Ascending aorta (tissue), 2 donors: ENCODE results near the gene P2RY11. TPM values are rescaled to one million over a fixed set of nuclear protein-coding genes. Genes with fewer than 3 reads are reported as not detected.

ENCODE experiments used
- DNase-seq, 2 donors: peaks; one replicate each; pipeline ENCODE4 v3.0.0-alpha.2; 2019; ENCODE audit warnings: low spot score in 2 of 2
- H3K27ac ChIP-seq, 2 donors: fragments of 200-600 bp; sonication (generic); one replicate each; pipeline ENCODE4 v1.5.1; 2016 to 2017; ENCODE audit warnings: mild to moderate bottlenecking in 1 of 2
- H3K27me3 ChIP-seq: fragments of 200-600 bp; sonication (generic); one replicate; pipeline ENCODE4 v1.5.1; 2017
- H3K36me3 ChIP-seq, 2 donors: fragments of 200-600 bp; sonication (generic); one replicate each; pipeline ENCODE4 v1.5.1; 2016
- H3K4me1 ChIP-seq, 2 donors: fragments of 200-600 bp; sonication (generic); one replicate each; pipeline ENCODE4 v1.5.1; 2016 to 2017; ENCODE audit warnings: mild to moderate bottlenecking in 1 of 2
- H3K4me3 ChIP-seq, 2 donors: fragments of 200-600 bp; sonication (generic); one replicate each; pipeline ENCODE4 v1.5.1; 2016 to 2017; ENCODE audit warnings: mild to moderate bottlenecking in 1 of 2
- H3K9me3 ChIP-seq, 2 donors: fragments of 200-600 bp; sonication (generic); one replicate each; pipeline ENCODE4 v1.5.1; 2016
- intact Hi-C: fragments of 100-400 bp; cut with DNase I; formaldehyde crosslinking; loops from one replicate; pipeline ENCODE4 v1.15.1; 2023
- total RNA-seq: library from RNA; depleted of rRNA; stranded (reverse); fragments of >200 nt; gene quantifications from one replicate; pipeline ENCODE4 v1.1.0, GENCODE V29; 2016
- TF ChIP-seq, protein P1 (sequence below), 3 experiments: fragments of 200-600 bp in 2 of 3; fragments of 450-650 bp in 1 of 3; sonication (generic) in 2 of 3; IDR thresholded peaks; one replicate each; pipeline ENCODE4 v1.5.1; 2016 to 2019; ENCODE audit warnings: antibody characterized with exemption in 3 of 3, mild to moderate bottlenecking in 1 of 3, moderate library complexity in 1 of 3

The P2RY11 gene
- total RNA-seq, 1 donor from 2014 or later, result 10.5 TPM

DNA sequence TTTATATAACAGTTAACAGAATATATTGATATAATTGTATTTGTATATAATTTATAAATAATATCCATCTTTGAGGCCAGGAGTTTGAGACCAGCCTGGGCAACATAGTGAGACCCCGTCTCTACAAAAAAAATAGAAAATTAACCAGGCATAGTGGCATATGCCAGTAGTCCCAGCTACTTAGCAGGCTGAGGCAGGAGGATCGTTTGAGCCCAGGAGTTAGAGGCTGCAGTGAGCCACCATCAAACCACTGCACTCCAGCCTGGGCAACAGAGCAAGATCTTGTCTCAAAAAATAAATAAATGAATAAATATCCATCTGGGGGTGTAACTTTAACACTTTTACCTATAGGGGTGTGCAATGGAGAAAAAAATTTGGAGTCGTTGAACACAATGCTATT is 26.7 kb upstream of the P2RY11 start:
- no peaks in the 10 kb centered on the region for H3K9me3 ChIP-seq
- intact Hi-C loops, result no loop called here
- TF ChIP-seq, protein P1, sequence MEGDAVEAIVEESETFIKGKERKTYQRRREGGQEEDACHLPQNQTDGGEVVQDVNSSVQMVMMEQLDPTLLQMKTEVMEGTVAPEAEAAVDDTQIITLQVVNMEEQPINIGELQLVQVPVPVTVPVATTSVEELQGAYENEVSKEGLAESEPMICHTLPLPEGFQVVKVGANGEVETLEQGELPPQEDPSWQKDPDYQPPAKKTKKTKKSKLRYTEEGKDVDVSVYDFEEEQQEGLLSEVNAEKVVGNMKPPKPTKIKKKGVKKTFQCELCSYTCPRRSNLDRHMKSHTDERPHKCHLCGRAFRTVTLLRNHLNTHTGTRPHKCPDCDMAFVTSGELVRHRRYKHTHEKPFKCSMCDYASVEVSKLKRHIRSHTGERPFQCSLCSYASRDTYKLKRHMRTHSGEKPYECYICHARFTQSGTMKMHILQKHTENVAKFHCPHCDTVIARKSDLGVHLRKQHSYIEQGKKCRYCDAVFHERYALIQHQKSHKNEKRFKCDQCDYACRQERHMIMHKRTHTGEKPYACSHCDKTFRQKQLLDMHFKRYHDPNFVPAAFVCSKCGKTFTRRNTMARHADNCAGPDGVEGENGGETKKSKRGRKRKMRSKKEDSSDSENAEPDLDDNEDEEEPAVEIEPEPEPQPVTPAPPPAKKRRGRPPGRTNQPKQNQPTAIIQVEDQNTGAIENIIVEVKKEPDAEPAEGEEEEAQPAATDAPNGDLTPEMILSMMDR (IDR thresholded peaks at IDR 0.05), result no peak
- no peaks in the 10 kb centered on the region for H3K4me1 ChIP-seq
- H3K4me3 ChIP-seq, result no peak overlapping the region
- H3K27ac ChIP-seq, result no peak overlapping the region
- DNase-seq, result no peak
- H3K36me3 ChIP-seq, result peaks cover 0 to 10% of the 10 kb centered on the region in 2 donors
- H3K27me3 ChIP-seq, result no peaks in the 10 kb centered on the region

DNA sequence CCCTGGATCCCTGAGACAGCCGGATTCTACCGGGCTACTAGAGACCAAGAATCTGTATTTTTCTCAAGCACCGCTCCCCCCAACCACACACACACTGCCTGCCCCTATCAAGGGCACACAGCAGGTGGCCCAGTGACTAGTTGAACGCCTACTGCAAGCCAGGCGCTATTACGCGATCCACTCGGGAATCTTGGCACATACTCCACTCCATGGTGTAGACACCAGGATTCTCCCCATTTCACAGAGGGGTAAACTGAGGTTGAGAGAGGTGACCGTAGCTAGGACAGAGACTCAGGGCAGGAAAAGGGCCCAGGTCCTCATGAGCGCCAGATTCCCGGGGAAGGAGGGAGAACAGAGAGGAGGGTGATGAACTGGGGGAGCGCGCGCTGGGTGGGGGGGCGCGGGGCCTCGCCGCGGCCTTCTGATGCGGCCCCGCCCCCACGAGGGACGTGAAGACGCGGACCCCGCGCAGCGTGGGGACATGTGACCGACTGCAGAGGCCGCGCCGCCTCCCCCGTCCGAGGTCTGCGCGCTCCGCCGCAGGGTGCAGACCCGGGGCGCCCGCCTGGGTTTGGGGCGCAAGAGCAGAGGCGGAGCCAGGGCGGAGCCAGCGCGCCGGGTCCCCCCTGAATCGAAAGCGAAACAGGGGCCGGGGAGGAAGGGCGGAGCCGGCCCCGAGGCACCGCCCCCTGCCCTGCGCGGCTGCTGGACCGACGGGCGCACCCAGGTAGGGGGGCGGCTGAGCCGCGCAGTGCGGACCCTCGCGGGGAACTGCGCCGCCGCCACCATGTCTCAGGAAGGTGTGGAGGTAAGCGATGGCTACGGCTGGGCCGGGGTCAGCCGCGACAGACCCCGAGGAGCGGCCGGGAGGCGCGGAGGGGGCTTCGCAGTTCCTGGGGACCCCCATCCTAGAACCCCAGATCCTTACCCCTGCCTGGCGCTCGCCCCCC is 25.6 kb upstream of the P2RY11 start, which contains the start of gene SHFL:
SHFL (plus strand) TSS at position 677 of the 950 bp plus-strand sequence; CDS start at position 788, 111 bp downstream.
- H3K27me3 ChIP-seq, result no peaks in the 10 kb centered on the region
- H3K4me3 ChIP-seq, result peak within 1 kb of the TSS; percentile 74 to 80
- peak within 1 kb of the TSS; percentile 82 to 89 for H3K27ac ChIP-seq
- TF ChIP-seq, protein P1 (IDR thresholded peaks at IDR 0.05), result no peak
- H3K4me1 ChIP-seq, result no peaks in the 10 kb centered on the region
- intact Hi-C loops, result no loop called here
- peak in 1 of 2 donors; percentile 85 for DNase-seq
- peaks cover 2 to 17% of the 10 kb centered on the region in 2 donors for H3K36me3 ChIP-seq
- H3K9me3 ChIP-seq, result no peaks in the 10 kb centered on the region

DNA sequence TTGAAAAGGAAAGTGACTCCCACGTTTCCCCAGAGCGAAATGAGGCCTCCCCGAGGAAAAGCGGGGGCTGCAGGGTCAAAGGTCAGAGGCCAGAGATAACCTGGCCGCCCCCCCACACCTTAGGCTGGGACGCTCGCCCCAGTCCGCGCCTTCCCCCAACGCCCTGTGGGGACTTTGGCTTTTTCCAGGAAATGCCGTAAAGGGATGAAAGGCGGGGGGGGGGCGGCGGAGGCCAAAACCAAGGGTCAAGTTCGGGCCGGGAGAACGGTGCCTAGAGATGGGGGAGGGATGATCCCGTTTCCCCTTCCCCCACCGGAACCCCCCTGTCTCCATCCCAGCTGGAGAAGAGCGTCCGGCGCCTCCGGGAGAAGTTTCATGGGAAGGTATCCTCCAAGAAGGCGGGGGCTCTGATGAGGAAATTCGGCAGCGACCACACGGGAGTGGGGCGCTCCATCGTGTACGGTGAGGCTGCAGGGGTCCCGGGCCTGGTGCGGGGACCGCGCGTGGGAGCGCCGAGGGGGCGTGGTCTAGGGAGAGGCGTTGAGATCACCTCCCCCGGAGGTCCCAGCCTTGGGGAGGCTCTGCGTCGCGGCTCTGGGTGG is 24.8 kb upstream of the P2RY11 start:
- Histone ChIP-seq H3K4me3 (peak overlapping the region; percentile 74 to 80), H3K27me3 (no peaks in the 10 kb centered on the region), H3K4me1 (no peaks in the 10 kb centered on the region), H3K36me3 (peaks cover 8 to 25% of the 10 kb centered on the region in 2 donors), H3K27ac (peak overlapping the region; percentile 82 to 89), H3K9me3 (no peaks in the 10 kb centered on the region)
- DNase-seq, result no peak
- intact Hi-C loops, result no loop called here
- TF ChIP-seq, protein P1 (IDR thresholded peaks at IDR 0.05), result no peak

DNA sequence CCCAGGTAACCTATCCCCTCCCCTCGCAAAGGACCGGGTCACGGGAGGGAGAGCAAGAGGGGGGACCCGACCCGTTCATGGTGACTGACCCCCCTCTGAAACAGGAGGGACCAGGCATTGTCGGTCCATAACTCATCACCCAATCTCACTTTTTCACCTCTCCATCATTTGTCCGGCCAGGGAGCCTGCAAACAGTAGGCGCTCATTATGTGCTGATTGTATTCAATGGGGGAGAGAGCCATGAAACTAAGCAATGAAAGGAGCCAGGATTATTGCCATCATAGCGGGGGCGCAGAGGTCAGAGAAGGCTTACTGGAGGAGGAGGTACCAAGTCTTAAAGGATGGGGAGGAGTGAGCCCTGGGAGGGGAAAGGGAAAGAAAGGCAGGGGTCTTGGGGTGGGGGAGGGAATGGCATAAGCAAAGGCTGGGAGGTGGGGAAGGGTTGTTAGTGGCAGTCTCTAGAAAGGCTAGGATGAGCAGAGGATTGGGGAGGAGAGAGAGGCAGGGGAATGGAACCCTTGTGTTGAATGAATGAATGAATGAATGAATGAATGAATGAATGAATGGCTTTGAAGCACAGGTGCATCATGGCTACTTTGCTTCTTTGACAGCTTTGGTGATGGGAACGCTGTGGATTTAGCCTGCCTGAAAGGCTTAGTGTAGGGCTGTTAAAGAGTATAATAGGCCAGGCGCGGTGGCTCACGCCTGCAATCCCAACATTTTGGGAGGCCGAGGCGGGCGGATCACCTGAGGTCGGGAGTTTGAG is 24.0 kb upstream of the P2RY11 start:
- TF ChIP-seq, protein P1 (IDR thresholded peaks at IDR 0.05), result no peak
- no peak for DNase-seq

DNA sequence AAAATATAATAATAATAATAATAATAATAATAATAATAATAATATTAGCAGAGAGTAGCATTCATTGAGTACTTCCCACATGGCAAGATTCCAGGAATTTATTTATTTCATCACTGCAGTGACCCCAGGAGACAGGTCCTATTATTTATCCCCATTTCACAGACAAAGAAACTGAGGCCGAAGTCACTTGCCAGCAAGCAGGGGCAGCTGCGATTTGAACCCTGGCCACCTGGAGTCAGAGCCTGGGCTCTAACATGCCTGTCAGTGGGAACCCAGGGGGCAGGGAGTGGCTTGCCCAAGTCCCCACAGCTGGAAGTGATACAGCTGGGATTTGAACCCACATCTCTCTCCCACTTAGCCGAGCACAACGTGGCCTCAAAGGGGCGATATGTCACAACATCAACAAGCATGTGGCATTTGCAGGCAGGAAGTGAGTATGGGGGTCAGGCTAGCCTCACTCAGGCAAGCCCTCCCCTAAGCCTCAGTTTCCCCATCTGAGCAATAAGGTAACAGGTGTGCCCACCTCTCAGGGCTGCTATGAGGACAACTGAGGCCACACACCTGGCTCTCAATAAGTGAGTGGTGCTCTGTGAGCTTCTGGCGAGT is 22.4 kb upstream of the P2RY11 start:
- DNase-seq, result no peak
- Histone ChIP-seq H3K27ac (no peak overlapping the region), H3K36me3 (peaks cover 10 to 38% of the 10 kb centered on the region in 2 donors), H3K9me3 (no peaks in the 10 kb centered on the region), H3K27me3 (no peaks in the 10 kb centered on the region), H3K4me1 (no peaks in the 10 kb centered on the region), H3K4me3 (no peak overlapping the region)
- TF ChIP-seq, protein P1 (IDR thresholded peaks at IDR 0.05), result no peak
- intact Hi-C loops, result no loop called here

More for the DNA sequence above, 24.0 kb upstream of the P2RY11 start:
- peak overlapping the region; percentile 74 to 80 for H3K4me3 ChIP-seq
- H3K36me3 ChIP-seq, result peaks cover 8 to 33% of the 10 kb centered on the region in 2 donors
- intact Hi-C loops, result no loop called here
- no peaks in the 10 kb centered on the region for H3K4me1 ChIP-seq
- H3K27me3 ChIP-seq, result no peaks in the 10 kb centered on the region
- peak overlapping the region; percentile 82 to 89 for H3K27ac ChIP-seq
- no peaks in the 10 kb centered on the region for H3K9me3 ChIP-seq
